A549 (cell line): Measurements from ENCODE around the gene CMTM1.

Experiments
- CHD2 ChIP-seq: fragments of 150-350 bp; IDR thresholded peaks from 2 replicates; pipeline ENCODE4 v1.6.1; 2014; ENCODE audit warnings: low read length; ENCODE audit not compliant: partially characterized antibody
- ELK1 ChIP-seq: fragments of 150-350 bp; IDR thresholded peaks from 2 replicates; pipeline ENCODE4 v1.6.1; 2014; ENCODE audit warnings: low read depth, mild to moderate bottlenecking, low read length
- EP300 ChIP-seq, 2 experiments: fragments of >200 bp; sonication (Bioruptor Twin); formaldehyde crosslinking; IDR thresholded peaks; 2 replicates in 1 of 2; 3 replicates in 1 of 2; pipeline ENCODE4 v1.6.1; 2016 to 2017
- FOSB ChIP-seq: fragments of 250-450 bp; sonication (Bioruptor Pico); IDR thresholded peaks from 2 replicates; pipeline ENCODE4 v1.5.0; 2020; ENCODE audit warnings: mild to moderate bottlenecking, moderate library complexity
- JUNB ChIP-seq: fragments of >200 bp; sonication (Bioruptor Twin); formaldehyde crosslinking; IDR thresholded peaks from 2 replicates; pipeline ENCODE4 v1.6.1; 2016
- KDM5A ChIP-seq: fragments of 200-600 bp; sonication (generic); IDR thresholded peaks from 2 replicates; pipeline ENCODE4 v1.6.1; 2016; ENCODE audit warnings: antibody characterized with exemption, mild to moderate bottlenecking
- POLR2A ChIP-seq: IDR thresholded peaks from 2 replicates; pipeline ENCODE4 v1.6.1; 2012; ENCODE audit warnings: mild to moderate bottlenecking, low read length
- RFX5 ChIP-seq: fragments of 450-650 bp; IDR thresholded peaks from 2 replicates; pipeline ENCODE4 v1.7.1; 2014; ENCODE audit warnings: antibody characterized with exemption, mild to moderate bottlenecking, moderate library complexity
- SREBF2 ChIP-seq: fragments of 450-650 bp; IDR thresholded peaks from 2 replicates; pipeline ENCODE4 v1.6.1; 2014; ENCODE audit warnings: mild to moderate bottlenecking, moderate library complexity
- USF2 ChIP-seq: fragments of 450-650 bp; IDR thresholded peaks from 2 replicates; pipeline ENCODE4 v1.6.1; 2014; ENCODE audit warnings: antibody characterized with exemption
- ZNF302 ChIP-seq: fragments of 250-450 bp; sonication (Bioruptor Pico); IDR thresholded peaks from 2 replicates; pipeline ENCODE4 v1.9.0; 2021; ENCODE audit warnings: inconsistent platforms, mild to moderate bottlenecking, moderate library complexity
- TF ChIP-seq, protein P1 (sequence below): fragments of >200 bp; sonication (Bioruptor Twin); formaldehyde crosslinking; IDR thresholded peaks from 3 replicates; pipeline ENCODE4 v1.5.1; 2016
- TF ChIP-seq, protein P2 (sequence below): IDR thresholded peaks from 2 replicates; pipeline ENCODE4 v1.6.1; 2012; ENCODE audit warnings: low read depth, borderline replicate concordance

- TF ChIP-seq SREBF2: no peak
- TF ChIP-seq RFX5: no peak
- TF ChIP-seq, protein P1, sequence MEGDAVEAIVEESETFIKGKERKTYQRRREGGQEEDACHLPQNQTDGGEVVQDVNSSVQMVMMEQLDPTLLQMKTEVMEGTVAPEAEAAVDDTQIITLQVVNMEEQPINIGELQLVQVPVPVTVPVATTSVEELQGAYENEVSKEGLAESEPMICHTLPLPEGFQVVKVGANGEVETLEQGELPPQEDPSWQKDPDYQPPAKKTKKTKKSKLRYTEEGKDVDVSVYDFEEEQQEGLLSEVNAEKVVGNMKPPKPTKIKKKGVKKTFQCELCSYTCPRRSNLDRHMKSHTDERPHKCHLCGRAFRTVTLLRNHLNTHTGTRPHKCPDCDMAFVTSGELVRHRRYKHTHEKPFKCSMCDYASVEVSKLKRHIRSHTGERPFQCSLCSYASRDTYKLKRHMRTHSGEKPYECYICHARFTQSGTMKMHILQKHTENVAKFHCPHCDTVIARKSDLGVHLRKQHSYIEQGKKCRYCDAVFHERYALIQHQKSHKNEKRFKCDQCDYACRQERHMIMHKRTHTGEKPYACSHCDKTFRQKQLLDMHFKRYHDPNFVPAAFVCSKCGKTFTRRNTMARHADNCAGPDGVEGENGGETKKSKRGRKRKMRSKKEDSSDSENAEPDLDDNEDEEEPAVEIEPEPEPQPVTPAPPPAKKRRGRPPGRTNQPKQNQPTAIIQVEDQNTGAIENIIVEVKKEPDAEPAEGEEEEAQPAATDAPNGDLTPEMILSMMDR: no peak
- no peak for TF ChIP-seq ELK1
- TF ChIP-seq CHD2: no peak
- no peak for TF ChIP-seq EP300 (IDR thresholded peaks at IDR 0.05)
- no peak for TF ChIP-seq POLR2A
- no peak for TF ChIP-seq ZNF302
- TF ChIP-seq USF2: no peak
- no peak for TF ChIP-seq JUNB
- no peak for TF ChIP-seq FOSB (CRISPR knock-in tag)
- TF ChIP-seq KDM5A: no peak
- TF ChIP-seq, protein P2, sequence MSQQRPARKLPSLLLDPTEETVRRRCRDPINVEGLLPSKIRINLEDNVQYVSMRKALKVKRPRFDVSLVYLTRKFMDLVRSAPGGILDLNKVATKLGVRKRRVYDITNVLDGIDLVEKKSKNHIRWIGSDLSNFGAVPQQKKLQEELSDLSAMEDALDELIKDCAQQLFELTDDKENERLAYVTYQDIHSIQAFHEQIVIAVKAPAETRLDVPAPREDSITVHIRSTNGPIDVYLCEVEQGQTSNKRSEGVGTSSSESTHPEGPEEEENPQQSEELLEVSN: no peak
Measured at GRCh38 chr16:66581246-66581952, 15.2 kb downstream of the CMTM1 start.
